Lower lobe of right lung (tissue), 2 donors: Measurements from ENCODE around the gene ROR1. TPM values are rescaled to one million over a fixed set of nuclear protein-coding genes. Genes with fewer than 3 reads are reported as not detected.

Experiments
- ATAC-seq, 2 donors: fragments of 200-7000 bp; cut with Tn5 transposase; one replicate each; pipeline ENCODE4 v1.9.1; 2020 to 2022; ENCODE audit warnings: mild to moderate bottlenecking in 2 of 2, moderate library complexity in 2 of 2
- DNase-seq: peaks from one replicate; pipeline ENCODE4 v3.0.0-alpha.2; 2020
- H3K27ac ChIP-seq: fragments of 200-600 bp; one replicate; pipeline ENCODE4 v1.8.0; 2022
- H3K27me3 ChIP-seq: fragments of 200-600 bp; one replicate; pipeline ENCODE4 v1.8.0; 2022; ENCODE audit warnings: low read depth
- H3K36me3 ChIP-seq: fragments of 200-600 bp; one replicate; pipeline ENCODE4 v1.8.0; 2022; ENCODE audit warnings: mild to moderate bottlenecking
- H3K4me1 ChIP-seq: fragments of 200-600 bp; one replicate; pipeline ENCODE4 v1.8.0; 2022
- H3K4me3 ChIP-seq: fragments of 200-600 bp; one replicate; pipeline ENCODE4 v1.8.0; 2022; ENCODE audit warnings: mild to moderate bottlenecking
- H3K9me3 ChIP-seq: fragments of 200-600 bp; one replicate; pipeline ENCODE4 v1.8.0; 2022
- intact Hi-C: fragments of 100-400 bp; cut with DNase I; formaldehyde crosslinking; loops from one replicate; pipeline ENCODE4 v1.11.0; 2022
- total RNA-seq: library from RNA; stranded (reverse); fragmentation: NEBNext Ultra II Directional; extraction: Animal tissue kit (Norgen Biotek cat#: 25700); gene quantifications from one replicate; pipeline ENCODE4 v1.2.1, GENCODE V29; 2021
- TF ChIP-seq, protein P1 (sequence below): fragments of 200-600 bp; IDR thresholded peaks from one replicate; pipeline ENCODE4 v1.8.0; 2022; ENCODE audit warnings: antibody characterized with exemption, mild to moderate bottlenecking
- donor health status: DM: no; HTN: yes; CAD: no; lungs with severe emphysema.

Gene ROR1
- total RNA-seq, 1 donor from 2014 or later = 15.8 TPM

- TF ChIP-seq, protein P1, sequence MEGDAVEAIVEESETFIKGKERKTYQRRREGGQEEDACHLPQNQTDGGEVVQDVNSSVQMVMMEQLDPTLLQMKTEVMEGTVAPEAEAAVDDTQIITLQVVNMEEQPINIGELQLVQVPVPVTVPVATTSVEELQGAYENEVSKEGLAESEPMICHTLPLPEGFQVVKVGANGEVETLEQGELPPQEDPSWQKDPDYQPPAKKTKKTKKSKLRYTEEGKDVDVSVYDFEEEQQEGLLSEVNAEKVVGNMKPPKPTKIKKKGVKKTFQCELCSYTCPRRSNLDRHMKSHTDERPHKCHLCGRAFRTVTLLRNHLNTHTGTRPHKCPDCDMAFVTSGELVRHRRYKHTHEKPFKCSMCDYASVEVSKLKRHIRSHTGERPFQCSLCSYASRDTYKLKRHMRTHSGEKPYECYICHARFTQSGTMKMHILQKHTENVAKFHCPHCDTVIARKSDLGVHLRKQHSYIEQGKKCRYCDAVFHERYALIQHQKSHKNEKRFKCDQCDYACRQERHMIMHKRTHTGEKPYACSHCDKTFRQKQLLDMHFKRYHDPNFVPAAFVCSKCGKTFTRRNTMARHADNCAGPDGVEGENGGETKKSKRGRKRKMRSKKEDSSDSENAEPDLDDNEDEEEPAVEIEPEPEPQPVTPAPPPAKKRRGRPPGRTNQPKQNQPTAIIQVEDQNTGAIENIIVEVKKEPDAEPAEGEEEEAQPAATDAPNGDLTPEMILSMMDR = no peak
- no peak for DNase-seq
Observed at GRCh38 chr1:64046243-64046642, 272.4 kb downstream of the ROR1 start.

DNA sequence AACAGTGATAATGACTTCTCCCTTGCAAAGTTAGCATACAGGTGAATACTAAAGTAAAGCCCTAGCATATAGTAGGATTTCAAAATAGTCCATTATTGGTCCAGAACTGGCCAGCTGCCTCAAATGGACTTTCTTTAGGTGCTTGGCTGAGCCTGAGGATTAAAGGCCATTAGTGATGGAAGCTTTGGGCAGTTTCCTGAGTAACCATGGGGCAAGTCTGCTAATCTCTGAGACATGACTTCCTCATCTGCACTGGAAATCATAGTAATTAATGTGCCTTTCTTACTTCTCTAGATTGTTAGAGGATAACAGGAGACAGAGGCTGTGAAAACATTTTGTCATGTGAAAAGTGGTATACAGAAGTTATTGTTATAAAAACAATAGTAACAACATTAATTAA is 273.1 kb downstream of the ROR1 start:
- TF ChIP-seq, protein P1 = no peak
- intact Hi-C loops = no loop called here
- H3K4me1 ChIP-seq = peaks cover 6% of the 10 kb centered on the region
- DNase-seq (no peak), ATAC-seq (no peak)
- no peaks in the 10 kb centered on the region for H3K9me3 ChIP-seq
- no peaks in the 10 kb centered on the region for H3K36me3 ChIP-seq
- no peak overlapping the region for H3K27ac ChIP-seq
- H3K4me3 ChIP-seq = no peak overlapping the region
- no peaks in the 10 kb centered on the region for H3K27me3 ChIP-seq

More at GRCh38 chr1:64046243-64046642, 272.4 kb downstream of the ROR1 start:
- no peak for ATAC-seq
- Histone ChIP-seq H3K27ac (no peak overlapping the region), H3K4me3 (no peak overlapping the region), H3K36me3 (no peaks in the 10 kb centered on the region), H3K9me3 (no peaks in the 10 kb centered on the region), H3K4me1 (peaks cover 12% of the 10 kb centered on the region), H3K27me3 (no peaks in the 10 kb centered on the region)
- intact Hi-C loops = no loop called here

DNA sequence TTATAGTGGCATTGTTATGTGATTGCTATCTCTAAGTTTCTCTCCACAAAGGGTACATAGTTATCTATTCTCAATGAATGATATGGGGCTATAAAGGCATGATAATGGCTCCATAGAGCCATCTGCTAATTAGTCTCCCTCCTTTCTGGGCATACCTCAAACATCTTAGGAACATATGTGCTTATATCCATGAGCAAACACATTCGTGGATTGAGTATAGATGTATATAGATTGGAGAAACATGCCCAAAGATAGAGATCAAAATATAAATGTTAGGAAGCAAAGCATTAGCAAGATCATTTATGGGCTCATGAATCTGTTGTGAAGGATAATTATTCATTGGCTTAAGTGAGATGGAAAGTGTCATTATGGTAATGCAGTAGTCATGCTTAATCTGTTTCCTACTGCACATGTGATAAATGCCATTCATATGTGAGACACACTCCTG is 273.8 kb downstream of the ROR1 start:
- ATAC-seq (no peak), DNase-seq (no peak)
- TF ChIP-seq, protein P1 = no peak
- Histone ChIP-seq H3K27ac (no peak overlapping the region), H3K9me3 (no peaks in the 10 kb centered on the region), H3K4me1 (no peaks in the 10 kb centered on the region), H3K4me3 (no peak overlapping the region), H3K36me3 (no peaks in the 10 kb centered on the region), H3K27me3 (no peaks in the 10 kb centered on the region)
- intact Hi-C loops = no loop called here

DNA sequence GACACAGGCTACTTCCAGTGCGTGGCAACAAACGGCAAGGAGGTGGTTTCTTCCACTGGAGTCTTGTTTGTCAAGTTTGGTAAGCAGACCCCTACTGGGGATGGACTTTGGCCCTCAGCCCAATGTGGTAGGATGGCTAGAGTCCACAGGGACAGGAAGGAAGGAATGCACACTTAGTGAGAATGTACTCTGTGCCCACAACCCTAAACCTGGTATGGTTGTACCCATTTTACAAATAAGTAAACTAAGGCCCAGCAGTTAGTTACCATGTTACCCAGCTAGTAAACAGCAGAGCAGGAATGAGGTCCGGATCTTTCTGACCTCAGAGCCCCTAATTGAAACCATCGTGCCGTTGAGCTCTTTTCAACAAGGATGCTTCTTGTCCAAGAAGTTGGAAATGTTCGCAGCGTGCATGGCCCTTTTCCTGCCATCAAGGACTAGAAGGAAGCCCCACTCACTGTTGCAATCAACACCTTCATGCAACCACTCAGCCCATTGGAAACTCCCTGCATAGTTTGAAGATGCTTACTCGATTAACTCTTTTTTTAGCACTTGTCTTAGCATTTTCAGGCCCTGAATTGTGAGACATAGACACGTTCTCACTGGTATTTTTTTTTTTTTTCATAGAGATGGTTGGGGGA is 276.2 kb downstream of the ROR1 start:
- TF ChIP-seq, protein P1 = no peak
- Histone ChIP-seq H3K4me3 (no peak overlapping the region), H3K36me3 (no peaks in the 10 kb centered on the region), H3K9me3 (no peaks in the 10 kb centered on the region), H3K27me3 (no peaks in the 10 kb centered on the region), H3K4me1 (no peaks in the 10 kb centered on the region), H3K27ac (no peak overlapping the region)
- intact Hi-C loops = no loop called here
- no peak for DNase-seq
- ATAC-seq = no peak

- no peaks in the 10 kb centered on the region for H3K4me1 ChIP-seq
- H3K36me3 ChIP-seq = no peaks in the 10 kb centered on the region
- no peak overlapping the region for H3K27ac ChIP-seq
- H3K27me3 ChIP-seq = no peaks in the 10 kb centered on the region
- no peak overlapping the region for H3K4me3 ChIP-seq
- intact Hi-C loops = no loop called here
- ATAC-seq (no peak), DNase-seq (no peak)
- TF ChIP-seq, protein P1 = no peak
- no peaks in the 10 kb centered on the region for H3K9me3 ChIP-seq
Observed at GRCh38 chr1:64050601-64051000, 276.8 kb downstream of the ROR1 start.
